Gastrocnemius medialis (tissue), 4 donors: ENCODE results near the gene TIMM17A. TPM values are rescaled to one million over a fixed set of nuclear protein-coding genes. Genes with fewer than 3 reads are reported as not detected.
A peak's percentile ranks its signal among the peaks of the same experiment; 100 is the strongest.

Experiments used
- ATAC-seq, 2 donors: fragments of 150-250 bp; one replicate each; pipeline ENCODE4 v1.9.1; 2016
- DNase-seq, 2 donors: peaks; one replicate each; pipeline ENCODE4 v3.0.0-alpha.2; 2019
- H3K27ac ChIP-seq, 4 donors: fragments of 200-600 bp; sonication (generic); 1 replicate in 1 of 4; 2 replicates in 3 of 4; pipeline ENCODE4 v1.5.1; 2016 to 2018; ENCODE audit warnings: mild to moderate bottlenecking in 2 of 4, moderate library complexity in 1 of 4
- H3K27me3 ChIP-seq, 3 donors: fragments of 200-600 bp; sonication (generic) in 2 of 3; 1 replicate in 1 of 3; 2 replicates in 2 of 3; pipeline versions ENCODE4 v1.5.1 to v1.6.0; 2016 to 2019; ENCODE audit warnings: mild to moderate bottlenecking in 1 of 3, moderate library complexity in 1 of 3
- H3K36me3 ChIP-seq, 2 donors: fragments of 200-600 bp; sonication (generic) in 1 of 2; one replicate each; pipeline ENCODE4 v1.5.1; 2017 to 2018
- H3K4me1 ChIP-seq, 2 donors: fragments of 200-600 bp; sonication (generic) in 1 of 2; one replicate each; pipeline ENCODE4 v1.5.1; 2016 to 2017; ENCODE audit warnings: mild to moderate bottlenecking in 2 of 2
- H3K4me3 ChIP-seq, 4 donors: fragments of 200-600 bp; sonication (generic) in 3 of 4; 1 replicate in 1 of 4; 2 replicates in 3 of 4; pipeline ENCODE4 v1.5.1; 2016 to 2019; ENCODE audit warnings: mild to moderate bottlenecking in 2 of 4
- H3K9me3 ChIP-seq, 3 donors: fragments of 200-600 bp; sonication (generic) in 2 of 3; 1 replicate in 1 of 3; 2 replicates in 2 of 3; pipeline ENCODE4 v1.5.1; 2016 to 2019
- CTCF ChIP-seq, 5 experiments: fragments of 450-650 bp in 3 of 5; fragments of 200-600 bp in 2 of 5; sonication (generic) in 2 of 5; IDR thresholded peaks in 4 of 5; conservative IDR thresholded peaks in 1 of 5; 1 replicate in 4 of 5; 2 replicates in 1 of 5; pipeline ENCODE4 v1.5.1; 2016 to 2019; ENCODE audit warnings: antibody characterized with exemption in 5 of 5, mild to moderate bottlenecking in 3 of 5, moderate library complexity in 3 of 5
- POLR2A ChIP-seq, 2 donors: fragments of 450-650 bp; IDR thresholded peaks; one replicate each; pipeline ENCODE4 v1.6.1; 2017; ENCODE audit warnings: antibody characterized with exemption in 2 of 2, mild to moderate bottlenecking in 2 of 2, moderate library complexity in 2 of 2
- in situ Hi-C, 4 donors: fragments of 200-750 bp; cut with MboI; loops; one replicate each; pipeline versions ENCODE4 v1.15.0 to v1.8.0; 2017; ENCODE audit warnings: low sequenced_read_pairs in 4 of 4
- intact Hi-C: fragments of 100-400 bp; cut with DNase I; formaldehyde crosslinking; loops from one replicate; pipeline ENCODE4 v1.15.1; 2023; ENCODE audit warnings: low total_unique reads
- total RNA-seq, 4 donors: library from RNA; depleted of rRNA; stranded (reverse); fragments of >200 nt; gene quantifications; one replicate each; pipeline versions ENCODE4 v1.1.0 to v1.2.3, GENCODE V29; 2016

TIMM17A gene
- total RNA-seq, 4 donors from 2014 or later = 33.6 to 67.6 (median 43.3) TPM

- no peaks in the 10 kb centered on the region for H3K9me3 ChIP-seq
- no peak overlapping the region for H3K4me3 ChIP-seq
- intact Hi-C loops (no loop called here), in situ Hi-C loops (loop anchor here in 1 of 4 donors (5.0 kb wide), 1 partner anchor 109 kb away; no protein-coding TSS in a partner anchor)
- no peaks in the 10 kb centered on the region for H3K27me3 ChIP-seq
- peaks cover 0 to 31% of the 10 kb centered on the region in 2 donors for H3K36me3 ChIP-seq
- ATAC-seq (no peak), DNase-seq (no peak)
- TF ChIP-seq POLR2A (IDR thresholded peaks at IDR 0.05) (no peak), CTCF (IDR thresholded peaks at IDR 0.05 in 4 of 5, conservative IDR thresholded peaks at IDR 0.05 in 1 of 5) (no peak)
- H3K4me1 ChIP-seq = no peaks in the 10 kb centered on the region
- H3K27ac ChIP-seq = no peak overlapping the region
Measured at GRCh38 chr1:202007805-202008489, 52.6 kb downstream of the TIMM17A start.

GRCh38 chr1:202009326-202010179 lies 54.2 kb downstream of the TIMM17A start:
- in situ Hi-C loops (loop anchor here (5.0 to 10.0 kb wide), 2 partner anchors 105 to 108 kb away; no protein-coding TSS in a partner anchor), intact Hi-C loops (loop anchor here (1.0 kb wide), 2 partner anchors 110 to 126 kb away; no protein-coding TSS in a partner anchor)
- Histone ChIP-seq H3K27me3 (no peaks in the 10 kb centered on the region), H3K36me3 (peaks cover 0 to 15% of the 10 kb centered on the region in 2 donors), H3K9me3 (no peaks in the 10 kb centered on the region), H3K4me1 (no peaks in the 10 kb centered on the region), H3K4me3 (no peak overlapping the region), H3K27ac (no peak overlapping the region)
- DNase-seq (peak; percentile 33), ATAC-seq (peak; percentile 72 to 83)
- TF ChIP-seq POLR2A (IDR thresholded peaks at IDR 0.05) (no peak), CTCF (IDR thresholded peaks at IDR 0.05 in 4 of 5, conservative IDR thresholded peaks at IDR 0.05 in 1 of 5) (peak; percentile 50 to 88 (median 78))

GRCh38 chr1:202010180-202011015 lies 55.1 kb downstream of the TIMM17A start, which contains the start of gene ELF3:
ELF3 (plus strand) TSS chr1:202010587; CDS start chr1:202011137, 550 bp downstream.
- intact Hi-C loops = no loop called here

More at GRCh38 chr1:202010180-202011015, 55.1 kb downstream of the TIMM17A start, which contains the start of gene ELF3:
- H3K9me3 ChIP-seq = no peaks in the 10 kb centered on the region
- H3K36me3 ChIP-seq = peaks cover 0 to 6% of the 10 kb centered on the region in 2 donors
- no peak within 1 kb of the TSS for H3K27ac ChIP-seq
- DNase-seq (no peak), ATAC-seq (no peak)
- H3K27me3 ChIP-seq = no peaks in the 10 kb centered on the region
- H3K4me1 ChIP-seq = no peaks in the 10 kb centered on the region
- TF ChIP-seq POLR2A (IDR thresholded peaks at IDR 0.05) (no peak), CTCF (IDR thresholded peaks at IDR 0.05 in 4 of 5, conservative IDR thresholded peaks at IDR 0.05 in 1 of 5) (no peak)
- no peak within 1 kb of the TSS for H3K4me3 ChIP-seq
- in situ Hi-C loops = loop anchor here in 3 of 4 donors (5.0 to 10.0 kb wide), 2 partner anchors 104 to 107 kb away; no protein-coding TSS in a partner anchor
